Heart right ventricle (tissue), 16 donors: ENCODE data around the gene ATG16L1. TPM values are rescaled to one million over a fixed set of nuclear protein-coding genes. Genes with fewer than 3 reads are reported as not detected.
"Not testable (repeated sequence)": the region's sequence is repeated elsewhere in the genome, so short reads cannot be mapped to it uniquely, and the experiment has no call there.

Experiments used
- ATAC-seq, 8 donors: fragments of 200-7000 bp; cut with Tn5 transposase; one replicate each; pipeline ENCODE4 v1.9.1; 2020; ENCODE audit warnings: mild to moderate bottlenecking in 8 of 8, moderate library complexity in 8 of 8, moderate number of reproducible peaks in 1 of 8
- DNase-seq, 2 donors: peaks; one replicate each; pipeline ENCODE4 v3.0.0-alpha.2; 2020
- H3K27ac ChIP-seq, 10 donors: fragments of 200-600 bp; sonication (generic) in 2 of 10; one replicate each; pipeline versions ENCODE4 v1.5.0 to v1.8.0; 2020 to 2022; ENCODE audit warnings: mild to moderate bottlenecking in 3 of 10
- H3K27me3 ChIP-seq, 7 donors: fragments of 200-600 bp; one replicate each; pipeline ENCODE4 v1.8.0; 2021 to 2022; ENCODE audit warnings: mild to moderate bottlenecking in 2 of 7
- H3K36me3 ChIP-seq, 9 donors: fragments of 200-600 bp; sonication (generic) in 1 of 9; one replicate each; pipeline versions ENCODE4 v1.5.0 to v1.8.0; 2020 to 2022; ENCODE audit warnings: mild to moderate bottlenecking in 2 of 9
- H3K4me1 ChIP-seq, 9 donors: fragments of 200-600 bp; sonication (generic) in 1 of 9; one replicate each; pipeline versions ENCODE4 v1.5.0 to v1.8.0; 2020 to 2022; ENCODE audit warnings: mild to moderate bottlenecking in 4 of 9
- H3K4me3 ChIP-seq, 10 donors: fragments of 200-600 bp; sonication (generic) in 2 of 10; one replicate each; pipeline versions ENCODE4 v1.5.0 to v1.8.0; 2020 to 2022; ENCODE audit warnings: mild to moderate bottlenecking in 7 of 10, moderate library complexity in 2 of 10
- H3K9me3 ChIP-seq, 11 donors: fragments of 200-600 bp in 10 of 11; sonication (generic) in 2 of 11; one replicate each; pipeline versions ENCODE4 v1.5.0 to v1.8.0; 2013 to 2022; ENCODE audit warnings: mild to moderate bottlenecking in 2 of 11, control low read depth in 1 of 11, moderate library complexity in 1 of 11
- WGBS, 2 donors: extraction: QIAGEN DNeasy Blood & Tissue Kit; methylation state at CpG; one replicate each; pipeline ENCODE4 v1.1.7; 2013; ENCODE audit warnings: inconsistent platforms in 1 of 2; 5-methylcytosine and 5-hydroxymethylcytosine counted together
- intact Hi-C, 10 donors: fragments of 100-400 bp; cut with DNase I; formaldehyde crosslinking; loops; one replicate each; pipeline versions ENCODE4 v1.11.1 to v1.14.2; 2022
- polyA plus RNA-seq, 2 donors: library from polyadenylated mRNA; stranded (reverse); fragments of 200-250 nt; gene quantifications; one replicate each; pipeline ENCODE4 v1.2.3, GENCODE V29; 2013
- total RNA-seq, 10 donors: library from RNA; stranded (reverse); fragmentation: NEBNext Ultra II Directional in 3 of 10; extraction: Animal tissue kit (Norgen Biotek cat#: 25700) in 3 of 10; gene quantifications; one replicate each; pipeline versions ENCODE4 v1.2.1 to v1.2.4, GENCODE V29; 2021 to 2023
- TF ChIP-seq, protein P1 (sequence below), 9 donors: fragments of 200-600 bp; sonication (generic) in 2 of 9; IDR thresholded peaks; one replicate each; pipeline versions ENCODE4 v1.5.0 to v1.8.0; 2021 to 2022; ENCODE audit warnings: antibody characterized with exemption in 9 of 9, mild to moderate bottlenecking in 5 of 9, moderate library complexity in 1 of 9
- donor health status: Arrhythmogenic right ventricular cardiomyopathy.
- donor health status: ischemic (EF 13 %, LVEDD 7.1; RV severe dilation, severe dysfunction).
- donor health status: healthy with polysubstance abuse.
- donor health status: DM: no; HTN: yes; CAD: no.
- donor health status: DM: no; HTN: no; CAD: no.
- donor health status: ischemic (EF 25% LVEDD 6.9; RV normal size, moderate dysfunction).
- donor health status: ischemic (EF 25% LVEDD 5.7; RV mildly dilated, moderate dysfunction).
- donor health status: healthy.
- donor health status: DM: yes; HTN: yes; CAD: no.
- donor health status: Ischemic cardiomyopathy.
- donor health status: ischemic (EF 35%, LVEDD 5.7; RV mildly dilated, moderate dysfunction).
- donor health status: nonischemic (EF 11% LVEDD 7.7; RV severe dilation, severe dysfunction).
- donor health status: DM: yes; HTN: yes; CAD: no.
- donor health status: PGD.
- donor health status: ischemic (EF 29% LVEDD 5.4; RV normal size, mild dysfunction).
- donor health status: nonischemic (EF 23%, LVEDD 6.1; RV moderate dilation, normal function).

Gene ATG16L1
- total and polyA plus RNA-seq, 12 donors = 7.4 to 19.2 (median 15.5) TPM

GRCh38 chr2:233329489-233330135 lies 78.1 kb downstream of the ATG16L1 start:
- Histone ChIP-seq H3K27me3 (no peaks in the 10 kb centered on the region), H3K4me3 (no peak overlapping the region), H3K4me1 (peaks cover 0 to 41% (median 0%) of the 10 kb centered on the region in 9 donors), H3K9me3 (no peaks in the 10 kb centered on the region), H3K36me3 (no peaks in the 10 kb centered on the region), H3K27ac (peak overlapping the region in 1 of 10 donors; percentile 31)
- TF ChIP-seq, protein P1, sequence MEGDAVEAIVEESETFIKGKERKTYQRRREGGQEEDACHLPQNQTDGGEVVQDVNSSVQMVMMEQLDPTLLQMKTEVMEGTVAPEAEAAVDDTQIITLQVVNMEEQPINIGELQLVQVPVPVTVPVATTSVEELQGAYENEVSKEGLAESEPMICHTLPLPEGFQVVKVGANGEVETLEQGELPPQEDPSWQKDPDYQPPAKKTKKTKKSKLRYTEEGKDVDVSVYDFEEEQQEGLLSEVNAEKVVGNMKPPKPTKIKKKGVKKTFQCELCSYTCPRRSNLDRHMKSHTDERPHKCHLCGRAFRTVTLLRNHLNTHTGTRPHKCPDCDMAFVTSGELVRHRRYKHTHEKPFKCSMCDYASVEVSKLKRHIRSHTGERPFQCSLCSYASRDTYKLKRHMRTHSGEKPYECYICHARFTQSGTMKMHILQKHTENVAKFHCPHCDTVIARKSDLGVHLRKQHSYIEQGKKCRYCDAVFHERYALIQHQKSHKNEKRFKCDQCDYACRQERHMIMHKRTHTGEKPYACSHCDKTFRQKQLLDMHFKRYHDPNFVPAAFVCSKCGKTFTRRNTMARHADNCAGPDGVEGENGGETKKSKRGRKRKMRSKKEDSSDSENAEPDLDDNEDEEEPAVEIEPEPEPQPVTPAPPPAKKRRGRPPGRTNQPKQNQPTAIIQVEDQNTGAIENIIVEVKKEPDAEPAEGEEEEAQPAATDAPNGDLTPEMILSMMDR (IDR thresholded peaks at IDR 0.05) = no peak
- DNase-seq (no peak), ATAC-seq (peak in 3 of 8 donors; percentile 5 to 35 (median 14))
- WGBS, 2 donors = 60 to 63% methylated on average over 7 of the region's 7 CpGs
- intact Hi-C loops = no loop called here

- Histone ChIP-seq H3K4me1 (peaks cover 0 to 41% (median 0%) of the 10 kb centered on the region in 9 donors), H3K27ac (peak overlapping the region in 5 of 10 donors; percentile 7 to 93 (median 50)), H3K4me3 (peak overlapping the region in 1 of 10 donors; percentile 6), H3K36me3 (no peaks in the 10 kb centered on the region), H3K27me3 (no peaks in the 10 kb centered on the region), H3K9me3 (no peaks in the 10 kb centered on the region)
- DNase-seq = peak in 1 of 2 donors; percentile 71
- intact Hi-C loops = no loop called here
- 74 to 80% methylated on average over 15 of the region's 15 CpGs for WGBS, 2 donors
- TF ChIP-seq, protein P1 (IDR thresholded peaks at IDR 0.05) = no peak
- peak; percentile 58 to 91 (median 80) for ATAC-seq
Measured at GRCh38 chr2:233331536-233331935, 80.1 kb downstream of the ATG16L1 start.

- peaks cover 0 to 41% (median 0%) of the 10 kb centered on the region in 9 donors for H3K4me1 ChIP-seq
- no peak overlapping the region for H3K4me3 ChIP-seq
- intact Hi-C loops = no loop called here
- no peaks in the 10 kb centered on the region for H3K36me3 ChIP-seq
- ATAC-seq (no peak), DNase-seq (no peak)
- no peaks in the 10 kb centered on the region for H3K27me3 ChIP-seq
- H3K9me3 ChIP-seq = no peaks in the 10 kb centered on the region
- TF ChIP-seq, protein P1 (IDR thresholded peaks at IDR 0.05) = no peak
- 82 to 88% methylated on average over 4 of the region's 4 CpGs for WGBS, 2 donors
- H3K27ac ChIP-seq = peak overlapping the region in 5 of 10 donors; percentile 34 to 93 (median 63)
Measured at GRCh38 chr2:233332125-233332524, 80.7 kb downstream of the ATG16L1 start.

- H3K4me1 ChIP-seq = peaks cover 0 to 44% (median 0%) of the 10 kb centered on the region in 9 donors
- no peak for ATAC-seq
- no peak overlapping the region for H3K27ac ChIP-seq
- H3K36me3 ChIP-seq = no peaks in the 10 kb centered on the region
- WGBS, 2 donors = 89 to 90% methylated on average over 11 of the region's 11 CpGs
- intact Hi-C loops = no loop called here
- H3K27me3 ChIP-seq = peaks cover 0 to 5% (median 0%) of the 10 kb centered on the region in 7 donors
- no peak overlapping the region for H3K4me3 ChIP-seq
- H3K9me3 ChIP-seq = no peaks in the 10 kb centered on the region
- no peak for DNase-seq
- TF ChIP-seq, protein P1 (IDR thresholded peaks at IDR 0.05) = no peak
Measured at GRCh38 chr2:233334915-233335314, 83.4 kb downstream of the ATG16L1 start.

- 94 to 95% methylated on average over 13 of the region's 13 CpGs for WGBS, 2 donors
- ATAC-seq, H3K4me3 ChIP-seq, DNase-seq, H3K9me3 ChIP-seq, H3K27ac ChIP-seq, intact Hi-C loops, H3K27me3 ChIP-seq, H3K36me3 ChIP-seq: not testable (repeated sequence)
- H3K4me1 ChIP-seq = peaks cover 0 to 34% (median 0%) of the 10 kb centered on the region in 9 donors
Measured at GRCh38 chr2:233336091-233336490, 84.6 kb downstream of the ATG16L1 start.
